ENCODE data around the gene DRD2. TPM values are rescaled to one million over a fixed set of nuclear protein-coding genes. Genes with fewer than 3 reads are reported as not detected.

Gene DRD2
- total RNA-seq, 2 donors from 2014 or later, result not detected

GRCh38 chr11:113504071-113504470 lies 28.9 kb upstream of the DRD2 start:
- ATAC-seq (no peak), DNase-seq (ENCODE audit: low spot score) (no peak)
- H3K4me3 Mint-ChIP-seq, result no peak overlapping the region
- H3K27me3 Mint-ChIP-seq, result peaks cover 28 to 51% of the 10 kb centered on the region in 2 donors
- H3K9me3 Mint-ChIP-seq, result no peaks in the 10 kb centered on the region
- H3K27ac Mint-ChIP-seq, result no peak overlapping the region
- no peaks in the 10 kb centered on the region for H3K36me3 Mint-ChIP-seq
- H3K4me1 Mint-ChIP-seq (ENCODE audit: low read depth in 2 of 2), result no peaks in the 10 kb centered on the region

GRCh38 chr11:113497066-113497910 lies 22.1 kb upstream of the DRD2 start:
- Mint-ChIP-seq H3K9me3 (no peaks in the 10 kb centered on the region), H3K27ac (no peak overlapping the region), H3K4me1 (ENCODE audit: low read depth in 2 of 2) (no peaks in the 10 kb centered on the region), H3K27me3 (peaks cover 20 to 27% of the 10 kb centered on the region in 2 donors), H3K4me3 (no peak overlapping the region), H3K36me3 (no peaks in the 10 kb centered on the region)
- no peak for DNase-seq (ENCODE audit: low spot score)
- no peak for ATAC-seq

GRCh38 chr11:113496026-113496651 lies 20.9 kb upstream of the DRD2 start:
- Mint-ChIP-seq H3K27ac (no peak overlapping the region), H3K27me3 (peaks cover 13 to 16% of the 10 kb centered on the region in 2 donors), H3K4me1 (ENCODE audit: low read depth in 2 of 2) (no peaks in the 10 kb centered on the region), H3K4me3 (no peak overlapping the region), H3K9me3 (no peaks in the 10 kb centered on the region), H3K36me3 (no peaks in the 10 kb centered on the region)
- no peak for DNase-seq (ENCODE audit: low spot score)
- ATAC-seq, result peak; percentile 49 to 54

- Mint-ChIP-seq H3K27me3 (peaks cover 8 to 10% of the 10 kb centered on the region in 2 donors), H3K36me3 (no peaks in the 10 kb centered on the region), H3K4me1 (ENCODE audit: low read depth in 2 of 2) (no peaks in the 10 kb centered on the region), H3K27ac (no peak overlapping the region), H3K4me3 (no peak overlapping the region), H3K9me3 (no peaks in the 10 kb centered on the region)
- no peak for ATAC-seq
- no peak for DNase-seq (ENCODE audit: low spot score)
Observed at GRCh38 chr11:113494021-113494420, 18.8 kb upstream of the DRD2 start.

GRCh38 chr11:113493206-113493605 lies 18.0 kb upstream of the DRD2 start:
- H3K27ac Mint-ChIP-seq, result no peak overlapping the region
- ATAC-seq, result no peak

GRCh38 chr11:113488931-113489351 lies 13.7 kb upstream of the DRD2 start:
- Mint-ChIP-seq H3K4me3 (no peak overlapping the region), H3K9me3 (no peaks in the 10 kb centered on the region), H3K27ac (no peak overlapping the region), H3K36me3 (no peaks in the 10 kb centered on the region), H3K27me3 (peaks cover 10 to 15% of the 10 kb centered on the region in 2 donors), H3K4me1 (ENCODE audit: low read depth in 2 of 2) (no peaks in the 10 kb centered on the region)
- ATAC-seq (no peak), DNase-seq (ENCODE audit: low spot score) (no peak)

More at GRCh38 chr11:113493206-113493605, 18.0 kb upstream of the DRD2 start:
- no peak for DNase-seq (ENCODE audit: low spot score)
- H3K27me3 Mint-ChIP-seq, result peaks cover 8 to 10% of the 10 kb centered on the region in 2 donors
- H3K4me3 Mint-ChIP-seq, result no peak overlapping the region
- H3K36me3 Mint-ChIP-seq, result no peaks in the 10 kb centered on the region
- H3K4me1 Mint-ChIP-seq (ENCODE audit: low read depth in 2 of 2), result no peaks in the 10 kb centered on the region
- no peaks in the 10 kb centered on the region for H3K9me3 Mint-ChIP-seq

- Mint-ChIP-seq H3K4me1 (ENCODE audit: low read depth in 2 of 2) (no peaks in the 10 kb centered on the region), H3K36me3 (no peaks in the 10 kb centered on the region)
Observed at GRCh38 chr11:113487622-113488021, 12.4 kb upstream of the DRD2 start.

GRCh38 chr11:113484223-113484622 lies 9.0 kb upstream of the DRD2 start:
- peak in 1 of 2 donors; percentile 7 for ATAC-seq
- H3K27me3 Mint-ChIP-seq, result peaks cover 32 to 57% of the 10 kb centered on the region in 2 donors
- H3K4me3 Mint-ChIP-seq, result no peak overlapping the region
- no peak for DNase-seq (ENCODE audit: low spot score)
- no peak overlapping the region for H3K27ac Mint-ChIP-seq
- H3K36me3 Mint-ChIP-seq, result no peaks in the 10 kb centered on the region
- no peaks in the 10 kb centered on the region for H3K4me1 Mint-ChIP-seq (ENCODE audit: low read depth in 2 of 2)
- no peaks in the 10 kb centered on the region for H3K9me3 Mint-ChIP-seq

More at GRCh38 chr11:113487622-113488021, 12.4 kb upstream of the DRD2 start:
- DNase-seq (ENCODE audit: low spot score) (no peak), ATAC-seq (no peak)
- H3K9me3 Mint-ChIP-seq, result no peaks in the 10 kb centered on the region
- H3K27ac Mint-ChIP-seq, result no peak overlapping the region
- H3K4me3 Mint-ChIP-seq, result no peak overlapping the region
- peaks cover 17 to 25% of the 10 kb centered on the region in 2 donors for H3K27me3 Mint-ChIP-seq

- ATAC-seq (no peak), DNase-seq (ENCODE audit: low spot score) (no peak)
- Mint-ChIP-seq H3K36me3 (no peaks in the 10 kb centered on the region), H3K27ac (no peak overlapping the region), H3K27me3 (peaks cover 48 to 75% of the 10 kb centered on the region in 2 donors), H3K9me3 (no peaks in the 10 kb centered on the region), H3K4me3 (no peak overlapping the region), H3K4me1 (ENCODE audit: low read depth in 2 of 2) (no peaks in the 10 kb centered on the region)
Observed at GRCh38 chr11:113481672-113482071, 6.5 kb upstream of the DRD2 start.

GRCh38 chr11:113481226-113481625 lies 6.0 kb upstream of the DRD2 start:
- Mint-ChIP-seq H3K27ac (no peak overlapping the region), H3K4me1 (ENCODE audit: low read depth in 2 of 2) (no peaks in the 10 kb centered on the region), H3K36me3 (peaks cover under 1% of the 10 kb centered on the region), H3K4me3 (no peak overlapping the region), H3K27me3 (peaks cover 50 to 75% of the 10 kb centered on the region in 2 donors), H3K9me3 (no peaks in the 10 kb centered on the region)
- no peak for DNase-seq (ENCODE audit: low spot score)
- no peak for ATAC-seq

- Mint-ChIP-seq H3K4me1 (ENCODE audit: low read depth in 2 of 2) (no peaks in the 10 kb centered on the region), H3K27me3 (peaks cover 54 to 69% of the 10 kb centered on the region in 2 donors), H3K9me3 (no peaks in the 10 kb centered on the region), H3K36me3 (peaks cover 6% of the 10 kb centered on the region), H3K27ac (no peak overlapping the region), H3K4me3 (no peak overlapping the region)
- no peak for ATAC-seq
- no peak for DNase-seq (ENCODE audit: low spot score)
Observed at GRCh38 chr11:113477321-113477720, 2.1 kb upstream of the DRD2 start.

GRCh38 chr11:113476553-113476952 lies 1.4 kb upstream of the DRD2 start:
- H3K4me3 Mint-ChIP-seq, result no peak overlapping the region
- H3K4me1 Mint-ChIP-seq (ENCODE audit: low read depth in 2 of 2), result no peaks in the 10 kb centered on the region
- H3K27ac Mint-ChIP-seq, result no peak overlapping the region
- peaks cover 56 to 69% of the 10 kb centered on the region in 2 donors for H3K27me3 Mint-ChIP-seq
- H3K9me3 Mint-ChIP-seq, result no peaks in the 10 kb centered on the region
- H3K36me3 Mint-ChIP-seq, result peaks cover 6% of the 10 kb centered on the region
- no peak for ATAC-seq
- DNase-seq (ENCODE audit: low spot score), result no peak

GRCh38 chr11:113474362-113475159 lies 637 bp downstream of the DRD2 start:
- DNase-seq (ENCODE audit: low spot score) (no peak), ATAC-seq (peak in 1 of 2 donors; percentile 22)
- peaks cover 49 to 55% of the 10 kb centered on the region in 2 donors for H3K27me3 Mint-ChIP-seq
- no peaks in the 10 kb centered on the region for H3K4me1 Mint-ChIP-seq (ENCODE audit: low read depth in 2 of 2)
- no peak overlapping the region for H3K27ac Mint-ChIP-seq
- peaks cover 6% of the 10 kb centered on the region for H3K36me3 Mint-ChIP-seq
- no peaks in the 10 kb centered on the region for H3K9me3 Mint-ChIP-seq
- no peak overlapping the region for H3K4me3 Mint-ChIP-seq

Data from natural killer cell treated with Interleukin-12 subunit alpha and Interleukin-12 subunit beta and Interleukin-15 and Interleukin-18, amount 100 ng/mL, for 72 hours (primary cell).